Measurements from ENCODE around the gene FEM1C. TPM values are rescaled to one million over a fixed set of nuclear protein-coding genes. Genes with fewer than 3 reads are reported as not detected.

Gene FEM1C
- total RNA-seq, 4 donors from 2014 or later: 32.0 to 73.9 (median 44.7) TPM

- TF ChIP-seq, protein P1, sequence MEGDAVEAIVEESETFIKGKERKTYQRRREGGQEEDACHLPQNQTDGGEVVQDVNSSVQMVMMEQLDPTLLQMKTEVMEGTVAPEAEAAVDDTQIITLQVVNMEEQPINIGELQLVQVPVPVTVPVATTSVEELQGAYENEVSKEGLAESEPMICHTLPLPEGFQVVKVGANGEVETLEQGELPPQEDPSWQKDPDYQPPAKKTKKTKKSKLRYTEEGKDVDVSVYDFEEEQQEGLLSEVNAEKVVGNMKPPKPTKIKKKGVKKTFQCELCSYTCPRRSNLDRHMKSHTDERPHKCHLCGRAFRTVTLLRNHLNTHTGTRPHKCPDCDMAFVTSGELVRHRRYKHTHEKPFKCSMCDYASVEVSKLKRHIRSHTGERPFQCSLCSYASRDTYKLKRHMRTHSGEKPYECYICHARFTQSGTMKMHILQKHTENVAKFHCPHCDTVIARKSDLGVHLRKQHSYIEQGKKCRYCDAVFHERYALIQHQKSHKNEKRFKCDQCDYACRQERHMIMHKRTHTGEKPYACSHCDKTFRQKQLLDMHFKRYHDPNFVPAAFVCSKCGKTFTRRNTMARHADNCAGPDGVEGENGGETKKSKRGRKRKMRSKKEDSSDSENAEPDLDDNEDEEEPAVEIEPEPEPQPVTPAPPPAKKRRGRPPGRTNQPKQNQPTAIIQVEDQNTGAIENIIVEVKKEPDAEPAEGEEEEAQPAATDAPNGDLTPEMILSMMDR (IDR thresholded peaks at IDR 0.05): no peak
- TF ChIP-seq POLR2A (IDR thresholded peaks at IDR 0.05) (no peak), EP300 (IDR thresholded peaks at IDR 0.05) (no peak), POLR2AphosphoS5 (IDR thresholded peaks at IDR 0.05) (no peak)
- Histone ChIP-seq H3K27ac (no peak overlapping the region), H3K9me3 (no peaks in the 10 kb centered on the region), H3K36me3 (no peaks in the 10 kb centered on the region), H3K4me1 (peaks cover 0 to 12% (median 0%) of the 10 kb centered on the region in 3 donors), H3K27me3 (no peaks in the 10 kb centered on the region), H3K4me3 (no peak overlapping the region)
- WGBS, 2 donors (ENCODE audit: low coverage in 1 of 2): 48 to 79% methylated on average over 2 of the region's 2 CpGs
- no peak for ATAC-seq
Observed at GRCh38 chr5:115509547-115509946, 35.0 kb downstream of the FEM1C start.

DNA sequence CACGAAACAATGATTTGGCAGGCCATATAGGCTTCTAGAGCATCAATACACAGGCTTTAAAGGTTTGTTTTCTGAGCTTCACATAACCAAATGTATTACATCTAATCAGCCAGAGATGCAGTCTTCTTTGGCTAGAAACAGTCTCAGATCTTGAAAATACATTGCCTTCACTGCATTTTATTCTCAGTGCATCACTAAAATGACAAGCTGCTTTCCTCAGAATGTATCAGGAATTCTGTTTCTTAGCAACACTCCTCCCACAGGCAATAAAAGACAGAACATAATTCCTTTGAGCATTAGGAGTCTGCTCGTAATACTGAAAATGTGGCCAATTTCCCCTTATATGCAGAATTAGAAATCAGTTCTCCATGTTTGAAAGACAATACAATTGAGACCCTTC, 36.9 kb downstream of the FEM1C start:
- TF ChIP-seq, protein P1 (IDR thresholded peaks at IDR 0.05): no peak
- peak; percentile 12 for TF ChIP-seq POLR2AphosphoS5 (IDR thresholded peaks at IDR 0.05)
- peaks cover 0 to 12% (median 0%) of the 10 kb centered on the region in 3 donors for H3K4me1 ChIP-seq
- H3K36me3 ChIP-seq: no peaks in the 10 kb centered on the region
- H3K27me3 ChIP-seq: no peaks in the 10 kb centered on the region
- no peak overlapping the region for H3K4me3 ChIP-seq
- no peak for ATAC-seq
- H3K9me3 ChIP-seq: no peaks in the 10 kb centered on the region
- H3K27ac ChIP-seq: peak overlapping the region in 1 of 4 donors; percentile 55
- 45 to 60% methylated on average over 1 to 2 of the region's 2 CpGs for WGBS, 2 donors (ENCODE audit: low coverage in 1 of 2)

DNA sequence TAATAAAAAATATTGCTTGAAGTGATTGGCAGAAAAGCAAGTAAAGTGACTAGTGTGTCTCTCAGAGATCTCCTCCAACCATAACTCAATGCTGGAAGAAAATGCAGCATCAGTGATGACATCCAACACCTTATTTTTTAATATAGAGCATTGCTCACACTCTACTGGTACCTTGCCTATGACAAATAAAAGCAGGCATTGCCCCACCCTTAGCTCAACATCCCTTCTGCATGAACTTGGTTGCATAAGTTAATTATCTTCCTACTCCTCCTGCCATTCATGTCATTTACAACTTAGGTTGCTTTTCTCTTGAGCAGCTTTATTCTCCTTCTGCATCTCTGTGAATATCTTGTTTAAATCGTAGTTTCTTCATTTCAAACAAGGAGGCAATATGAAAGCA, 41.2 kb downstream of the FEM1C start:
- H3K4me3 ChIP-seq: no peak overlapping the region
- no peaks in the 10 kb centered on the region for H3K36me3 ChIP-seq
- peaks cover 0 to 21% (median 0%) of the 10 kb centered on the region in 3 donors for H3K4me1 ChIP-seq
- no peak overlapping the region for H3K27ac ChIP-seq
- TF ChIP-seq EP300 (IDR thresholded peaks at IDR 0.05) (no peak), POLR2A (IDR thresholded peaks at IDR 0.05) (no peak), POLR2AphosphoS5 (IDR thresholded peaks at IDR 0.05) (no peak)
- TF ChIP-seq, protein P1 (IDR thresholded peaks at IDR 0.05): no peak
- H3K27me3 ChIP-seq: no peaks in the 10 kb centered on the region
- no peak for ATAC-seq
- 82% methylated on average over 1 of the region's 1 CpG; no CpG with 5 or more reads in 1 of the 2 donors for WGBS, 2 donors (ENCODE audit: low coverage in 1 of 2)
- H3K9me3 ChIP-seq: no peaks in the 10 kb centered on the region

DNA sequence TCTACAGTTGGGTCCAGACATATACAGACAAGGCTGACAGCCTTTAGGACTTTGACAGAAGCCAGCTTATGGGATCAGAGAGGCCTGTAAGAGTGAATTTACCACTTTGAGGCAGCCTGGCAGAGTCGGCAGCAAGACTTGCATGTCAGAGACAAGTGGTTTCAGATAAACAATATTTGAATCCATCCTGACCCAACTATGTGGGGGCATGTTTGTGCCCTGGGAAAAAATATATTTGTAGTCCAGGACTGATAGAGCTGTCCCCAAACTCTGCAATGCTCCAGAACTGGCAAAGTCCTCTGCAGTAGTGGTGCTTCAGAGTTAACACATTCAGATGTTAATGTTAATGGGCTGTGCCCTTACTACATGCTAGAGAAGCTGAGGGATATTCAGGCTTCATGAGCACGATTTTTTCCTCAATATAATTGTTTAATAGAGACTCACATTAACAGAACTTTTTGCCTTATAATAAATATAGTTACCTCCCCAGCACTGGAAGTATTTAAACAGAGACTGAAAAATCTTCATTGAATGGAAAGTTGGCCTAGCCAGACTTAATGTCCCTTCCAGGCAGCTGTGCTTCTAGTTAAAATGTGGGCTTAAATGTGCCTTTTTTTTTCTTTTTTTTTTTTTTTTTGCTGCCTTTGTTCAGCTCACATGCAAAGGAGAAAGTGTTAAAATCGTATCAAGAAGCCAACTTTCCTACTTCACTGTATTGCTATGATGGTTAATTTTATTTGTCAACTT, 42.9 kb downstream of the FEM1C start:
- ATAC-seq: no peak
- TF ChIP-seq POLR2AphosphoS5 (IDR thresholded peaks at IDR 0.05) (no peak), POLR2A (IDR thresholded peaks at IDR 0.05) (no peak), EP300 (IDR thresholded peaks at IDR 0.05) (no peak)
- TF ChIP-seq, protein P1 (IDR thresholded peaks at IDR 0.05): no peak
- WGBS, 2 donors (ENCODE audit: low coverage in 1 of 2): 29 to 33% methylated on average over 3 of the region's 3 CpGs
- peaks cover 0 to 13% (median 0%) of the 10 kb centered on the region in 3 donors for H3K4me1 ChIP-seq
- H3K27me3 ChIP-seq: no peaks in the 10 kb centered on the region
- no peaks in the 10 kb centered on the region for H3K9me3 ChIP-seq
- no peak overlapping the region for H3K27ac ChIP-seq
- no peak overlapping the region for H3K4me3 ChIP-seq
- H3K36me3 ChIP-seq: no peaks in the 10 kb centered on the region

GRCh38 chr5:115500225-115500624, 44.4 kb downstream of the FEM1C start:
- no peaks in the 10 kb centered on the region for H3K27me3 ChIP-seq
- no peak overlapping the region for H3K27ac ChIP-seq
- no peak overlapping the region for H3K4me3 ChIP-seq
- no peak for ATAC-seq
- peaks cover 0 to 18% (median 0%) of the 10 kb centered on the region in 3 donors for H3K4me1 ChIP-seq
- no peak for TF ChIP-seq POLR2A (IDR thresholded peaks at IDR 0.05)
- H3K36me3 ChIP-seq: no peaks in the 10 kb centered on the region
- H3K9me3 ChIP-seq: no peaks in the 10 kb centered on the region

All from gastroesophageal sphincter (tissue), 4 donors.